GM19452 (cell line): ENCODE measurements around the gene ZNF518B.

ENCODE experiments used
- ATAC-seq: cut with Tn5 transposase; IDR thresholded peaks from one replicate; pipeline ENCODE4 v1.9.1; 2021; ENCODE audit not compliant: unreplicated experiment

ZNF518B gene

GRCh38 chr4:10457255-10457801 lies at the start of gene ZNF518B:
Gene ZNF518B (minus strand): TSS chr4:10457426. CDS start chr4:10446328, 11,098 bp downstream.
- ATAC-seq: peak; percentile 75

- ATAC-seq: no peak
These were observed 48.9 kb upstream of the ZNF518B start for GRCh38 chr4:10506077-10506476.

DNA sequence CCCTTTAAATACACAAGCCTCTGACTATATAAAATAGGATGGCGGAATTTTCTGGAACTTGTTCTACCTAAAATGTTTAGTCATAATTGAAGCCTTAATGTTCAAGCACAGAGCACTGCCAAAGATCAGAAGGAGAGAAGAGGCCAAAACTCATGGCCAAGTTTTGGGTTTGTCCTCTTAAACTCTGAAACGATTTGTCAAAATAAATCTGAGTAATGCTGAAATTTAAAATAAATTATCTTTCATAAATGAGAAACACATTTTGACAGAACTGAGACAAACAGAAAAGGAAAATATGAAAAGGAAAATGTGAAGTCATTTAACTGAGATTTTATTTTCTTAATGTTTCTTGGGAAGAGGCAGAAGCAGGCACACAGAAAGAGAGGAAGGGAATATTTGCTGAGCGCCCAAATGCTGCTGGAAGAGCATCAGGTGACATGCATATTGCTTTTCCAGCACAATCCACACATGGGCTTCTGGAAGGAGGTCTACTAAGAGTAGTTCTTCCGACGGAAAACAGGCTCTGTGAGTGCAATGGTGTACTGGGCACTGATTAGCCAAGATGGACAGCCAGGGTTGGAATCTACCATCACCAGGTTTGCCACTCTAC lies 47.4 kb upstream of the ZNF518B start:
- no peak for ATAC-seq

- no peak for ATAC-seq
These were observed 45.5 kb upstream of the ZNF518B start for GRCh38 chr4:10502717-10503116.

DNA sequence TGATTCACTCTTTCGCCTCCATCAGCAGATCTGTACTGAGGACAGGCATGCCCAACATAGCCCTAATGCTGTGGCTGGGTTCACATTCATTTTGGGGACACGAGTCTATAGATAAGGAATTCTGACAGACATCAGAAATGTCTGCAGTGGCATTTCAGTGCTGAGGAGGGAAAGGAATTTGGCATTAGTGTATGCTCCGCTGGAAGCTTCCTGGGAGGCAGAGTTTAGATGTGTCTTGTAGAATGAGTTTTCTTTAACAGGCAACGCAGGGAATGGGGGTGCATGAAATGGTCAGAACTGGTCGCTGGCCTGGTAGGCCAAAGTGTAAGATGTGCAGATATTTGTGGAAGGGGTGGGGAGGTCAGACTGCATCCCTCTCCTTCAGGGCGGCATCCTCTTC lies 43.5 kb upstream of the ZNF518B start:
- no peak for ATAC-seq

- no peak for ATAC-seq
These were observed 39.0 kb upstream of the ZNF518B start for GRCh38 chr4:10496200-10496599.

- ATAC-seq: no peak
These were observed 38.4 kb upstream of the ZNF518B start for GRCh38 chr4:10495651-10496050.

DNA sequence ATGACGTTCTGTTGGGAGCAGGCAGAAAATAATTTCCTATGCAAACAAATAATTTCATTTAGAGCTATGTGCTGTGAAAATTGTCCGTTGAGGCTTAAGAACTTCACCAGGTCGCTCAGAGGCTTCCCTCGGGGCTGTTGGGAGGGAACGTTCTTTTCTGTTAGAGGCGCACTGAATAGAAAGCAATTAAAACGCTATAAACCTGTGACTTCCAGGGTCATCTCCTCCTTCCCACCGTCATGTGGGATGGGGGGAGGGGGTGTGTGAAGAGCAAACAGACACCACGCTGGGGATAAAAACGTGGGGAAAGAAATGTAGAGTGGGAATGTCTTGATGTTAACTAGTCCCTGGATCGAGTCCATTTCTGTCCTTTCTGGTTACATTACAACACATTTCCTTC lies 35.2 kb upstream of the ZNF518B start:
- ATAC-seq: no peak

- no peak for ATAC-seq
These were observed 34.2 kb upstream of the ZNF518B start for GRCh38 chr4:10491401-10491800.

GRCh38 chr4:10490996-10491395 lies 33.8 kb upstream of the ZNF518B start:
- ATAC-seq: no peak

GRCh38 chr4:10482913-10483312 lies 25.7 kb upstream of the ZNF518B start:
- ATAC-seq: no peak

- ATAC-seq: no peak
These were observed 23.4 kb upstream of the ZNF518B start for GRCh38 chr4:10480616-10481015.

GRCh38 chr4:10478621-10479020 lies 21.4 kb upstream of the ZNF518B start:
- no peak for ATAC-seq

- no peak for ATAC-seq
These were observed 13.3 kb upstream of the ZNF518B start for GRCh38 chr4:10470505-10470904.

- ATAC-seq: no peak
These were observed 8.9 kb upstream of the ZNF518B start for GRCh38 chr4:10466161-10466560.

- ATAC-seq: no peak
These were observed 5.7 kb upstream of the ZNF518B start for GRCh38 chr4:10462876-10463275.

- ATAC-seq: no peak
These were observed 4.7 kb upstream of the ZNF518B start for GRCh38 chr4:10461850-10462400.

DNA sequence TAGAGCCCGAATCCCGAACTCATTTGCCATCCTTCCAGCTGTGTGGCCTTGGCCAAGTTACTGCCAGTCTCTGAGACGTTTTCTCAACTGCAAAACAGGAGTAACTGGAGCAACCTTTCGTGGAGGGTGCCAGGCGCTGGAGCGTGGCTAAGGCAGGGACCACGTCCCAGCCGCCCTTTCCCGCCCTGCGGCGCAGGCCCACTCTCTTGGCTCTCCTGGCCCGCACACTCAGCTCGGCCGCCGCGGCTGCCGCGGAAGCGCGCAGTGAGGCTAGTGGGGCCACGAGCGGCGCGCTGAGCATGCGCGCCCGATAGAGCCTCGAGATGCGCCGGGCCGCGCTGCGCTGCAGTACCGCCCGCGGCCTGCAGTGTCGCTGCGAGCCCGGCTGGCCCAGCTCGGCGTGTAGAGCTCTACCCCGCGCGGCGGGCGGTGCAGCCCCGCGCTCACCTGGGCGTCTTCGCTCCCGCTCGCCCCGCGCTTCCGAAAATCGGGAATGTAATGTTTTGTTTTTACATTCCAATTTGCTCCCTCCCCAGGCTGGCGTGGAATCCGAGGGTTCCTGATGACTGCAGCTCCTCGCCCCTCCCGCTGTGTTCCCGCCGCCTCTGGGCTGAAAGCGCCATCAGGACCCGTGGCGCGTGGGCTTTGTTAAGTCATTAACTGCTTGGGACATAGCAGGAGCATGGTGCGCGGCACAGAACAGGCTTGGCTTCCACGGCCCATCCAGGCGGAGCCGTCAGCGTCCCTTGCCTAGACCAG lies 4.0 kb upstream of the ZNF518B start:
- ATAC-seq: peak; percentile 67

DNA sequence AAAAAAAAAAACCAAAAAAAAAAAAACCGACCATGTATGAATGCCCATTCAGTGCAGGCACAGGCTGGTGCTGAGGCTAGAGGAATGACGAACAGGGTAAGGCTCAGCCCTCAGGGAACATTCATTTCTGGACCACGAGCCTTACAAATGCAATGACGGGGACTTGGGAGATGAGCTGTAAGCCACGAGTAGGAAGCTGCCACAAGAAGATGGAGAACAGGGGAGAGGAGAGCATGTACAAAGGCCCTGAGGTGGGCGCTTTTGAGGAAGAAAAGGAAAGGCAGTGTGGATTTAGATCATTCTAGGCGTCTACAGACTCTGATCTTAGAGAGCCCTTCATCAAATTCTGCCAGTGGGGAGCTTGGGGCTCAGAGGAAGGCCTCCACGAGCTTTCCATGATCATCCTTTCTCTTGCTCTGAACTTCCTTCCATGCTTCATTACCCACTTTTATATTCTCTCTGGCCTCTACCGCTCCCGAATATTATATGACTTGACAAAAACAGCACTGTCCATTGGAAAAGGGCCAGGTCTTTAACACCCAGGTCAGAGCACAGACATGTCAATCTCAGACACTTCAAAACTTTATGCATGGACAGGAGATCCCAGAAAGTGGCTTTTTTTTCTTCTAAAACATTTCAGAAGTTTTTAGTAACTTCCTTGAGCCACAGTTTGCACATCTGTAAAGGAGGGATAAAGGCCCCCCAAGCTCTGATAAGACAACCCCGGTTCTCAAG lies 3.3 kb upstream of the ZNF518B start:
- ATAC-seq: no peak

DNA sequence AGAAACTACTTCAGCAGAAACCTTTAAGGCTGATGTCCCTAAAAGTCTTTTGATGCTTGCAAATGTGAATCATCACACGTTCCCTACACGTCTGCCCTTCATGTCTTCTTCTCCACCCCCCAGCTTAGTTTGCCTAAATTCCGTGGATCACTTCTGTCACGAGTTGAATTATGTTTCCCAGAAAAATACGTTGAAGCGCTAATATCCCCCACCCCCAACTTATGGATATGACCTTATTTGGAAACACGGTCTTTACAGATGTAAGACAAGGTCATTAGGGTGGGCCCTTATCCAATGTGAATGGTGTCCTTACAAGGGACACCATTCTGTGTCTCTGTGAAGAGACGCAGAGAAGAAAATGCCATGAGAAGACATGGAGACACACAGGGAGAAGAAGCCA lies 2.1 kb upstream of the ZNF518B start:
- no peak for ATAC-seq

- ATAC-seq: no peak
These were observed 951 bp upstream of the ZNF518B start for GRCh38 chr4:10458177-10458576.
